GM18502 (cell line): ENCODE data around the gene ATOH8.

Experiments
- ATAC-seq: cut with Tn5 transposase; IDR thresholded peaks from one replicate; pipeline ENCODE4 v1.9.1; 2021; ENCODE audit warnings: mild to moderate bottlenecking; ENCODE audit not compliant: unreplicated experiment, poor library complexity

The ATOH8 gene

GRCh38 chr2:85780316-85781012 lies 26.7 kb downstream of the ATOH8 start:
- no peak for ATAC-seq

- no peak for ATAC-seq
Measured at GRCh38 chr2:85781013-85781332, 27.2 kb downstream of the ATOH8 start.

- no peak for ATAC-seq
Measured at GRCh38 chr2:85783796-85784195, 30.0 kb downstream of the ATOH8 start.

- ATAC-seq, result no peak
Measured at GRCh38 chr2:85784474-85784986, 30.7 kb downstream of the ATOH8 start.

- no peak for ATAC-seq
Measured at GRCh38 chr2:85785027-85785822, 31.4 kb downstream of the ATOH8 start.

- no peak for ATAC-seq
Measured at GRCh38 chr2:85785871-85786270, 32.1 kb downstream of the ATOH8 start.

GRCh38 chr2:85786444-85786843 lies 32.7 kb downstream of the ATOH8 start:
- no peak for ATAC-seq

GRCh38 chr2:85786865-85787264 lies 33.1 kb downstream of the ATOH8 start:
- ATAC-seq, result no peak

GRCh38 chr2:85787282-85787980 lies 33.6 kb downstream of the ATOH8 start:
- ATAC-seq, result no peak

- ATAC-seq, result no peak
Measured at GRCh38 chr2:85787981-85788340, 34.2 kb downstream of the ATOH8 start.

- no peak for ATAC-seq
Measured at GRCh38 chr2:85788603-85789002, 34.8 kb downstream of the ATOH8 start.

- ATAC-seq, result no peak
Measured at GRCh38 chr2:85789271-85789670, 35.5 kb downstream of the ATOH8 start.

GRCh38 chr2:85790032-85790431 lies 36.2 kb downstream of the ATOH8 start:
- no peak for ATAC-seq

GRCh38 chr2:85790499-85791188 lies 36.9 kb downstream of the ATOH8 start:
- no peak for ATAC-seq

- ATAC-seq, result no peak
Measured at GRCh38 chr2:85791704-85792565, 38.1 kb downstream of the ATOH8 start.

GRCh38 chr2:85792783-85793441 lies 39.1 kb downstream of the ATOH8 start:
- no peak for ATAC-seq

GRCh38 chr2:85793584-85793983 lies 39.8 kb downstream of the ATOH8 start:
- no peak for ATAC-seq

- no peak for ATAC-seq
Measured at GRCh38 chr2:85794038-85794441, 40.2 kb downstream of the ATOH8 start.

GRCh38 chr2:85794491-85795121 lies 40.8 kb downstream of the ATOH8 start:
- no peak for ATAC-seq
